Esophagus muscularis mucosa (tissue), 4 donors: ENCODE results near the gene ATP6V0E1. TPM values are rescaled to one million over a fixed set of nuclear protein-coding genes. Genes with fewer than 3 reads are reported as not detected.

Experiments
- DNase-seq: peaks from one replicate; pipeline ENCODE4 v3.0.0-alpha.2; 2017; ENCODE audit errors: extremely low spot score
- H3K27ac ChIP-seq, 4 donors: fragments of 200-600 bp; sonication (generic); replicated peaks in 1 of 4; 1 replicate in 3 of 4; 2 replicates in 1 of 4; pipeline ENCODE4 v1.5.1; 2016 to 2019; ENCODE audit warnings: mild to moderate bottlenecking in 1 of 4
- H3K27me3 ChIP-seq, 4 donors: fragments of 200-600 bp; sonication (generic); one replicate each; pipeline versions ENCODE4 v1.5.1 to v1.6.0; 2016 to 2019
- H3K36me3 ChIP-seq, 4 donors: fragments of 200-600 bp; sonication (generic); one replicate each; pipeline ENCODE4 v1.5.1; 2016 to 2019
- H3K4me1 ChIP-seq, 4 donors: fragments of 200-600 bp; sonication (generic); one replicate each; pipeline ENCODE4 v1.5.1; 2016 to 2019
- H3K4me3 ChIP-seq, 4 donors: fragments of 200-600 bp; sonication (generic); 1 replicate in 2 of 4; 2 replicates in 2 of 4; pipeline ENCODE4 v1.5.1; 2016 to 2019; ENCODE audit warnings: mild to moderate bottlenecking in 4 of 4, moderate library complexity in 1 of 4
- H3K9me3 ChIP-seq, 4 donors: fragments of 200-600 bp; sonication (generic); 1 replicate in 3 of 4; 2 replicates in 1 of 4; pipeline ENCODE4 v1.5.1; 2016 to 2019
- CTCF ChIP-seq, 3 experiments: fragments of 200-600 bp in 2 of 3; fragments of 450-650 bp in 1 of 3; sonication (generic) in 2 of 3; IDR thresholded peaks; one replicate each; pipeline ENCODE4 v1.5.1; 2017 to 2019; ENCODE audit warnings: antibody characterized with exemption in 3 of 3, mild to moderate bottlenecking in 2 of 3, moderate library complexity in 1 of 3
- EP300 ChIP-seq: sonication (generic); formaldehyde crosslinking; IDR thresholded peaks from one replicate; pipeline ENCODE4 v1.6.1; 2017; ENCODE audit warnings: antibody characterized with exemption
- POLR2A ChIP-seq: fragments of 450-650 bp; IDR thresholded peaks from one replicate; pipeline ENCODE4 v1.6.1; 2017; ENCODE audit warnings: antibody characterized with exemption, moderate library complexity, mild to moderate bottlenecking, low read depth
- POLR2AphosphoS5 ChIP-seq, 2 donors: sonication (generic); formaldehyde crosslinking; IDR thresholded peaks; one replicate each; pipeline ENCODE4 v1.6.1; 2017; ENCODE audit warnings: antibody characterized with exemption in 2 of 2
- WGBS: methylation state at CpG from one replicate; pipeline ENCODE4 v1.1.5; 2018; 5-methylcytosine and 5-hydroxymethylcytosine counted together
- intact Hi-C: fragments of 100-400 bp; cut with DNase I; formaldehyde crosslinking; loops from one replicate; pipeline ENCODE4 v1.15.1; 2023
- total RNA-seq, 4 donors: library from RNA; depleted of rRNA; stranded (reverse); fragments of >200 nt; gene quantifications; one replicate each; pipeline versions ENCODE4 v1.1.0 to v1.2.1, GENCODE V29; 2016

ATP6V0E1 gene
- total RNA-seq, 4 donors from 2014 or later: 106 to 210 (median 133) TPM

- no peaks in the 10 kb centered on the region for H3K36me3 ChIP-seq
- H3K4me1 ChIP-seq: peaks cover 30 to 71% (median 54%) of the 10 kb centered on the region in 4 donors
- H3K27ac ChIP-seq: peak overlapping the region in 3 of 4 donors; percentile 4 to 48 (median 41)
- H3K9me3 ChIP-seq: no peaks in the 10 kb centered on the region
- no peak overlapping the region for H3K4me3 ChIP-seq
- 76% methylated on average over 4 of the region's 4 CpGs for WGBS
- H3K27me3 ChIP-seq: no peaks in the 10 kb centered on the region
- intact Hi-C loops: no loop called here
- DNase-seq: no peak
- TF ChIP-seq POLR2AphosphoS5 (IDR thresholded peaks at IDR 0.05) (no peak), CTCF (IDR thresholded peaks at IDR 0.05) (no peak), POLR2A (no peak), EP300 (no peak)
Observed at GRCh38 chr5:173011566-173011965, 28.0 kb downstream of the ATP6V0E1 start.

- Histone ChIP-seq H3K4me1 (peaks cover 37 to 68% (median 51%) of the 10 kb centered on the region in 4 donors), H3K4me3 (no peak overlapping the region), H3K36me3 (no peaks in the 10 kb centered on the region), H3K27me3 (no peaks in the 10 kb centered on the region), H3K9me3 (no peaks in the 10 kb centered on the region), H3K27ac (no peak overlapping the region)
- no peak for DNase-seq
- intact Hi-C loops: no loop called here
- 90% methylated on average over 4 of the region's 4 CpGs for WGBS
- no peak for TF ChIP-seq POLR2AphosphoS5 (IDR thresholded peaks at IDR 0.05)
- TF ChIP-seq POLR2A: no peak
- TF ChIP-seq EP300: no peak
- no peak for TF ChIP-seq CTCF (IDR thresholded peaks at IDR 0.05)
Observed at GRCh38 chr5:173012882-173013281, 29.3 kb downstream of the ATP6V0E1 start.

- Histone ChIP-seq H3K27me3 (no peaks in the 10 kb centered on the region), H3K4me1 (peaks cover 37 to 65% (median 49%) of the 10 kb centered on the region in 4 donors), H3K27ac (peak overlapping the region in 2 of 4 donors; percentile 70 to 80), H3K4me3 (no peak overlapping the region), H3K36me3 (no peaks in the 10 kb centered on the region), H3K9me3 (no peaks in the 10 kb centered on the region)
- intact Hi-C loops: no loop called here
- TF ChIP-seq EP300: no peak
- TF ChIP-seq POLR2A: no peak
- TF ChIP-seq CTCF (IDR thresholded peaks at IDR 0.05): no peak
- no peak for TF ChIP-seq POLR2AphosphoS5 (IDR thresholded peaks at IDR 0.05)
- WGBS: 87% methylated on average over 4 of the region's 4 CpGs
- no peak for DNase-seq
Observed at GRCh38 chr5:173014671-173015070, 31.1 kb downstream of the ATP6V0E1 start.

- peaks cover 36 to 66% (median 52%) of the 10 kb centered on the region in 4 donors for H3K4me1 ChIP-seq
- WGBS: 95% methylated on average over 2 of the region's 2 CpGs
- H3K9me3 ChIP-seq: no peaks in the 10 kb centered on the region
- no peak for TF ChIP-seq CTCF (IDR thresholded peaks at IDR 0.05)
- TF ChIP-seq POLR2AphosphoS5 (IDR thresholded peaks at IDR 0.05): no peak
- no peak for TF ChIP-seq POLR2A
- TF ChIP-seq EP300: no peak
- no peaks in the 10 kb centered on the region for H3K27me3 ChIP-seq
- peak; percentile 19 for DNase-seq
- H3K36me3 ChIP-seq: peaks cover 0 to 4% (median under 1%) of the 10 kb centered on the region in 4 donors
- no peak overlapping the region for H3K4me3 ChIP-seq
- peak overlapping the region; percentile 70 to 80 (median 78) for H3K27ac ChIP-seq
- intact Hi-C loops: no loop called here
Observed at GRCh38 chr5:173015192-173015591, 31.6 kb downstream of the ATP6V0E1 start.
